Activated CD4-positive, alpha-beta T cell treated with anti-CD3 and anti-CD28 coated beads, Interleukin-2, amount 50 U/mL, for 4 hours (primary cell): Measurements from ENCODE around the gene LTBP1.

ENCODE experiments used
- DNase-seq, 2 experiments: peaks; one replicate each; pipeline ENCODE4 v3.0.0-alpha.2; 2020

Gene LTBP1

GRCh38 chr2:33013684-33014110, 66.9 kb downstream of the LTBP1 start:
- no peak for DNase-seq

DNA sequence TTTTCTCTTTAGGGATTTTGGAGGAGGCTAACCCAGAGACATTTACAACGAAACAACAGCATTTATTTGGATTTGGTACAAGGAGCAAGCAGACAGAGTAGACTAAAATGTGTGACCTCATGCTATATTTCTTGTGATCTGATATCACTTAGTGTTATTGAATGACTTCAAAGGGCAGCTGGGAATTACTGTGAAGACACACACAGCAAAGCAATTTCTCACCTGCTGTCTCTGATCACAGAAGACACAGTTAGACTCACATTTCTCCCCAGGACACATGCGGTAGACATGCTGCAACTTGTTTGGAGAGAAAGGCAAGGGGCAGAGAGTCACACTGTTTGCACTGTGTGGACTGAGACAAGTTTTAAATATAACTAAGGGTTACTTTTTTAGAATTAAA, 67.5 kb downstream of the LTBP1 start:
- DNase-seq = no peak

DNA sequence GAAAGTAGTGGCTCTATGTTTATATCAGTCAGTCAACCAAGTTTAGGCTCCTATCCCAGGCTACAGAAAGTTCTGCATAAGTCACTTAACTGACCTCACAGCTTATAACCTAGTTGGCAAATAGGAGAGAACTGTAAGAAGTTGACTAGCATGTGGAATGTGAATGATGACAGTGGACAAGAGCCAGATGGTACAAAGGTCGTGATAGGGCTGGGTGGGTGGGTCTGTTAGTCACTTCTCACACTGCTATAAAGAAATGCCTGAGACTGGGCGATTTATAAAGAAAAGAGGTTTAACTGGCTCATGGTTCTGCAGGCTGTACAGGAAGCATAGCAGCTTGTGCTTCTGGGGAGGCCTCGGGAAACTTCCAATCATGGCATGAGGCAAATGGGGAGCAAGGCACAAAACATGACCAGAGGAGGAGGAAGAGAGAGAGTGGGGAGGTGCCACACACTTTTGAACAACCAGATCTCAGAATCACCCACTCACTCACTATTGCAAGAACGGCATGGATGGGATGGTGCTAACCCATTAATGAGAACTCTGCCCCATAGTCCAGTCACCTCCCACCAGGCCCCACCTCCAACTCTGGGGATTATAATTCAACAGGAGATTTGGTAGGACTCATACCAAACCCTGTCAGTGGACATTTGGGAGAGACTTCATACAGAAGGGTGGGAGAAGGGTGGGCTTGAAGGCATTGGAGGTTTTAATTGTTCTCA, 68.8 kb downstream of the LTBP1 start:
- DNase-seq = no peak

GRCh38 chr2:33018271-33018670, 71.5 kb downstream of the LTBP1 start:
- DNase-seq = no peak

DNA sequence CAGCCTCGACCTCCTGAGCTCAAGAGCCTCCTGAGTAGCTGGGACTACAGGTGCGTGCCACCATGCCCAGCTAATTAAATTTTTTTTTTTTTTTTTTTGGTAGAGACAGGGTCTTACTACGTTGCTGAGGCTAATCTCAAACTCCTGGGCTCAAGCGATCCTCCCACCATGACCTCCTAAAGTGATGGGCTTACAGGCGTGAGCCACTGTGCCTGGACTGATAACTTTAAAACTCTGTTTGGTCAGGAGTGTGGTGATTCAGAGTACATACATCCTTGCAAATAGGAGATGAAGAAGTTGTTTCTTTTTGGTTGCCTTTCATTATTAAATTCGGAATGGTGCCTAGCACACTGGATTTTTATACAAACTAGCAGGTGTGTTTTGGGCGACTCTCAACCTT, 73.0 kb downstream of the LTBP1 start:
- DNase-seq = no peak

DNA sequence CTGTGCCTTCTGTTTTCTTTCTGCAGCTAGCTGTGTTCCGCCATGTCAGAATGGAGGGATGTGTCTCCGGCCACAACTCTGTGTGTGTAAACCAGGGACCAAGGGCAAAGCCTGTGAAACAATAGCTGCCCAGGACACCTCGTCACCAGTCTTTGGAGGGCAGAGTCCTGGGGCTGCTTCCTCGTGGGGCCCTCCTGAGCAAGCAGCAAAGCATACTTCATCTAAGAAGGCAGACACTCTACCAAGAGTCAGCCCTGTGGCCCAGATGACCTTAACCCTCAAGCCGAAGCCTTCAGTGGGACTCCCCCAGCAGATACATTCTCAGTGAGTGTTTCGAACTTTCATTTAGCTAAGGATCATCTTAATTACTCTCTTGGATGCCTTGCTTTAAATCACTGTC, 74.1 kb downstream of the LTBP1 start:
- no peak for DNase-seq

GRCh38 chr2:33021542-33022227, 74.9 kb downstream of the LTBP1 start:
- DNase-seq = no peak

- no peak for DNase-seq
These were observed 75.7 kb downstream of the LTBP1 start for GRCh38 chr2:33022395-33022985.

GRCh38 chr2:33022989-33023727, 76.4 kb downstream of the LTBP1 start:
- DNase-seq = no peak

DNA sequence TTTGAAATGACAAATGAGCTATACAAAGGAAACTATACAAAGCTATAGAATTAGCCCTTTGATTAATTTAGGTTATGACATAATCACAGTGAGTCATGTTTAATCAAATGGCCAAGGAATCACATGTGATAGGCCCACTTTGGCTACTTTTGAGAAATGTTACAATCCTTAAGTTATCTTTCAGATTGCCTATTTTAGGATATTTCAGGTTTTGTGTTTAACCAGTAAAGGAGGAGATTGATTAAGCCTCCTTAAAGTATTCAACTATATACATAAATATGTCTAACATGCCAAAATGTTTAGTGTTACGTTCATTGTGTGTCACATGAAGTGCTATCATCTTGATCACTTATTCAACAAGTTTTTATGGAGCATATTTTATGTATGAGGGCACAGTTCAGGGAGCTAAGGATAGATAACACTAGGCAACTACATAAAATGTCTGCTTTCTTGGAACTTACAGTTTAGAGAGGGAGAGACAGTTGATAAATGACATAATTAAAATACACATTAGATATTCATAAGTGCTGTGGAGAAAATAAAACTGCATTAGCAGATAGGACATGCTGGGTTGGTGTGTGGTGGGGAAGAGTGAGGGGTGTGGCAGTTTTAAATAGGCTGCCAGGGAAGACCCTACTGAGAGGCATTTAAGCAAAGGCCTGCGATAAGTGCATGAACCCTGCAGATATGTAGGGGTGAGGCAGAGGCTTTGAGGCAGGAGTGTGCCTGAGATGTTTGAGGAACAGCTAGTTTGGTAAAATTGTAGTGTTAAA, 77.2 kb downstream of the LTBP1 start:
- no peak for DNase-seq

GRCh38 chr2:33024758-33025157, 78.0 kb downstream of the LTBP1 start:
- no peak for DNase-seq

- no peak for DNase-seq
These were observed 82.7 kb downstream of the LTBP1 start for GRCh38 chr2:33029459-33029858.

DNA sequence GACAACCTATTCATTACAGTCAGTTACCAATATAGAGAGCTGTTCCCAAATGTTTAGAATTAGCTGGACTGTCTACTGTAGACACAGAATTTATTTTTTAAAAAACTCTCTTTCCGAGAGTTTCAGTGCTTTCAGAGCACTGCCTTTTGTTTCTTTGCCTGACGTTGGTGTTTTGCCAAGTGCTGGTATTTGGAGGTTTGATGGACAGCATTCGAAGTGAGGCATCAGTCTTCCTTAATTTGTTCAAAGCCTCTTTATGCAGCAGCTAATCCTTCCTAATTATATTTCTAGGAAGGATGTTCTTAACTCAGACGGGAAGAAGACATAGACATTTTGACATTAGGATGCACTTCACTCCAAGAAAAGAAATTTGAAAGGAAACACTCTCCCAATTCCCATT, 83.2 kb downstream of the LTBP1 start:
- DNase-seq = no peak

DNA sequence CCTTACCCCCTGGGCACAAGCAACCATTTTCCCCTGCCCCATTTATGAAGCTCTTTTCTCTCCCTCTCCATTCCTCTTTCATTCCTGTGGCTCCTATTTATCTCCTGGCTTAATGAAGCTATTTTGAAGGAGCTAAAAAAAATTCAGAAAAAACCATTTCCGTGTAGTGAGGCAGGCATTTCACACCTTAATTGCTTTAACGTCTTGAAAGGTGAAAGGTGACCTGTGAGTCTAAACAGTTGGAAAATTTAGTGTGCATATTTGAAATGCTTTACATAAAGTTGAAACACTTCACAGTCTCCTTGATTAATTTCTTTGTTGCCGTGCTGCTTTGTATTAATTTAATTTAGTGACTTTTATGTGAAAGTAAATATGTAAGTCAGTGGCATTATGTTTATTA, 83.6 kb downstream of the LTBP1 start:
- DNase-seq = no peak

DNA sequence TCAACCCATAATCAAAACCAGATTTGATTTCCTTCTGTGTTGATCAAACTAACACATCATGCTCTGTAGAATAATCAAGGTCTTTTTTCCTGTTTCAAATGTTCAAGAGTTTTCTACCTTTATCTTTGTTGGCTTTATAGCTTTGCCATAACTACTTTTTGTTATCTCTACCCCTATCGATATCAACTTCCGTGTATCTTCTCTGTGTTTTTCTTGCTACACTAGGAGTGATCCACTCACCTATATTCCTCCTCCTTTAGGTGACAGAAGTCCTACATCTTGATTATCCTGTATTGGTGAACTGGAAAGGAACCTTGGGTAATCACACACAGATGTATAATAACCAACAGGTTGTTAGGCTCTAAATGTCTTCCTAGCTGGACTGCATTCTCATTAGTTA, 85.5 kb downstream of the LTBP1 start:
- DNase-seq = no peak

GRCh38 chr2:33033606-33034081, 86.9 kb downstream of the LTBP1 start:
- no peak for DNase-seq

DNA sequence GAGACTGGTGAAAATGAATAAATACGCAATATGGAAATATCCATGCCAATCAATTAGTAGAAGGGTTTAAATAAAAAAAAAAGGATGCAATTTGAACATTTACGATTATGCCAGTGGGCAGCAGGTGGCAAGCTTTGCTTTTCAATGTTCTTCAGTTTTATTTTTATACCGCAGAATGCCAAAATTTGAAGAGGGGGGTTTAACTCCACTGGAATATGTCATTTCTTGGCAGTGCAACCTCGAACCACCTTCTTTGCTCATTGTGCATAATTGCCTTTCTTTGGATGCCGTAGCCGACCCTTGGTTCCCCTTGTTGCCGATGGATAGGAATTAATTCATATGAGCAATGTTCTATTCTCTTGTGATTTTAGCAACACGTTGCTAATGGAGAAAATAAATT, 88.0 kb downstream of the LTBP1 start:
- no peak for DNase-seq

GRCh38 chr2:33038230-33038629, 91.5 kb downstream of the LTBP1 start:
- DNase-seq = no peak

DNA sequence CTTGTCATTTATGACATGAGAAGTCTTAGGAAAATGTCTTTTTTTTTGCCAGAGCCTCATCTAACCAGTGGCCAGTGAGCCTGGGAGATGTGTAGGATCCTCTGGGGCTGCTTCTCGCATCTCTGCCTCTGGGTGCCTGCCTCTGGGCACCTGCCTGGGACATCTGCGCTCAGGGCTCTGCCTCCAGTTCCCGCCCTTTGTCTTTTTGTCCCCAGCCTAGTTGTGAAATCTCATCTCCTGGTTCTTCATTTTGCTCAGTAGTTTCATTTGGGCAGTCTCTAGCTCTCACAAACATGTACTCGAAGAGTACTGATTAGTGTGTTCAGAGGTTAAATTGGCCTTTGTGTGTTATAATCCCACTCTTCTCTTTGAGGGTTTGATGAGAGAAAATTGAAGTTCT, 92.0 kb downstream of the LTBP1 start:
- no peak for DNase-seq

- no peak for DNase-seq
These were observed 93.8 kb downstream of the LTBP1 start for GRCh38 chr2:33040541-33040940.

DNA sequence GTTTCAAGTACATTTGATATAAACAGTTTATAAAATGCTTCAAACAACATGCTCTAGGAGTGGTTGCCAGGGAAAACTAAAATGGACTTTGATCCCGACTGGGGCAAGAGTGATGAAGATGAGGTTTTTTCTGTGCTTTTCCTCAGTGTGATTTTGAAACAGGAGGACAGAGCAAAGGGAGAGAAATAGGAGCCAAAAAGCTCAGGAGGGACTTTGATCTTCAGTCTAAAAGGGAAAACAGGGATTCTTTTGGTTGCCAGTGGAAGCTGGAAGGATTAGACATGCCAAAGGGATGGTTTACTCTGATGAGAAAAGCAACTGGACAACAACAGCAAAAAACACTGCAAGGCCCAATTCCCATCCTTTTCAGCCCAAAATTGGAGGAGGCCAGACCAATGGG, 95.5 kb downstream of the LTBP1 start:
- DNase-seq = no peak

- no peak for DNase-seq
These were observed 96.1 kb downstream of the LTBP1 start for GRCh38 chr2:33042819-33043218.

- DNase-seq = no peak
These were observed 101.2 kb downstream of the LTBP1 start for GRCh38 chr2:33047939-33048338.
